PC-9 (cell line): ENCODE data around the gene PHLDB2. TPM values are rescaled to one million over a fixed set of nuclear protein-coding genes. Genes with fewer than 3 reads are reported as not detected.

Experiments
- BruUV-seq: library from RNA; stranded (reverse); fragments of 400-500 nt; replicated peaks from 2 replicates; lab custom pipeline; 2021; lab: Mats Ljungman, UMichigan
- CTCF ChIA-PET: fragments of 300-600 bp; sonication (Branson Sonifier 250); formaldehyde crosslinking; loops from one replicate; lab custom pipeline; 2022; ENCODE audit warnings: antibody characterized with exemption; lab: Charles Lee
- POLR2A ChIA-PET: fragments of 300-600 bp; sonication (Branson Sonifier 250); formaldehyde crosslinking; loops from one replicate; lab custom pipeline; 2022; ENCODE audit warnings: antibody characterized with exemption; ENCODE audit not compliant: unreplicated experiment; lab: Charles Lee
- DNase-seq, 2 experiments: peaks; one replicate each; pipeline versions ENCODE4 v3.0.0 to v3.0.0-alpha.2; 2015 to 2022; ENCODE audit warnings: mixed read lengths in 1 of 2
- H2AFZ ChIP-seq: fragments of 200-600 bp; sonication (generic); 2 replicates; pipeline ENCODE4 v1.8.1; 2017; ENCODE audit warnings: antibody characterized with exemption
- H3F3A ChIP-seq: fragments of 200-600 bp; sonication (generic); 2 replicates; pipeline ENCODE4 v1.8.1; 2017; ENCODE audit warnings: antibody characterized with exemption, mild to moderate bottlenecking, low read depth; ENCODE audit not compliant: insufficient read depth
- H3K27ac ChIP-seq: fragments of 200-600 bp; sonication (generic); 2 replicates; pipeline ENCODE4 v1.6.1; 2016; ENCODE audit warnings: mixed run types
- H3K27me3 ChIP-seq: fragments of 200-600 bp; sonication (generic); 2 replicates; pipeline ENCODE4 v1.6.1; 2016; ENCODE audit warnings: low read depth, mixed run types; ENCODE audit not compliant: insufficient read depth
- H3K36me3 ChIP-seq: fragments of 200-600 bp; sonication (generic); 2 replicates; pipeline ENCODE4 v1.6.1; 2016; ENCODE audit warnings: low read depth, mixed run types
- H3K4me1 ChIP-seq: fragments of 200-600 bp; sonication (generic); replicated peaks from 2 replicates; pipeline ENCODE4 v1.6.1; 2016; ENCODE audit warnings: mixed run types; ENCODE audit not compliant: insufficient read depth
- H3K4me2 ChIP-seq: fragments of 200-600 bp; sonication (generic); 2 replicates; pipeline ENCODE4 v1.6.1; 2017; ENCODE audit warnings: mixed run types
- H3K4me3 ChIP-seq: fragments of 200-600 bp; sonication (generic); 2 replicates; pipeline ENCODE4 v1.6.1; 2016; ENCODE audit warnings: mixed run types
- H3K79me2 ChIP-seq: fragments of 200-600 bp; sonication (generic); 2 replicates; pipeline ENCODE4 v1.6.1; 2017; ENCODE audit warnings: low read depth, mixed run types
- H3K9me2 ChIP-seq: fragments of 200-600 bp; sonication (generic); 2 replicates; pipeline ENCODE4 v1.8.1; 2017; ENCODE audit warnings: mild to moderate bottlenecking; ENCODE audit not compliant: insufficient read depth
- H3K9me3 ChIP-seq: fragments of 200-600 bp; sonication (generic); 2 replicates; pipeline ENCODE4 v1.8.1; 2016; ENCODE audit warnings: low read depth; ENCODE audit not compliant: insufficient read depth
- H4K20me1 ChIP-seq: fragments of 200-600 bp; sonication (generic); 2 replicates; pipeline ENCODE4 v1.8.1; 2017; ENCODE audit not compliant: insufficient read depth
- CTCF ChIP-seq: fragments of 200-600 bp; sonication (generic); conservative IDR thresholded peaks from 2 replicates; pipeline ENCODE4 v1.6.1; 2017; ENCODE audit warnings: mixed run types, antibody characterized with exemption, mild to moderate bottlenecking, moderate library complexity
- EZH2 ChIP-seq: fragments of 200-600 bp; sonication (generic); IDR thresholded peaks from 2 replicates; pipeline ENCODE4 v1.8.0; 2017; ENCODE audit warnings: antibody characterized with exemption, low read depth
- intact Hi-C: fragments of 100-400 bp; cut with micrococcal nuclease; formaldehyde crosslinking; loops from one replicate; pipeline ENCODE4 v1.10.0; 2022; ENCODE audit not compliant: unreplicated experiment
- total RNA-seq: library from RNA; stranded (reverse); gene quantifications from 2 replicates; pipeline ENCODE4 v1.2.3, GENCODE V29; 2021

PHLDB2 gene
- total RNA-seq, 1 experiment from 2014 or later = 42.7 TPM

- Histone ChIP-seq H3K4me3 (no peak overlapping the region), H3K9me3 (0 out of 2 replicates have a peak, but pooled peaks cover 4% of the 10 kb centered on the region), H3K27ac (peak overlapping the region; percentile 88), H3K9me2 (no peaks in the 10 kb centered on the region), H3K79me2 (peaks cover 29% of the 10 kb centered on the region; the same call in 1 of the 2 replicates), H4K20me1 (no peaks in the 10 kb centered on the region), H3K4me1 (peaks cover 35% of the 10 kb centered on the region), H2AFZ (no peak overlapping the region), H3K4me2 (peak overlapping the region; percentile 31), H3F3A (peaks cover 42% of the 10 kb centered on the region), H3K27me3 (no peaks in the 10 kb centered on the region), H3K36me3 (peaks cover 72% of the 10 kb centered on the region)
- ChIA-PET CTCF (interaction anchor here (0.6 to 0.8 kb wide), 2 partner anchors 12 to 127 kb away, joined by 3 read pairs; no protein-coding TSS in a partner anchor), POLR2A (interaction anchor here (0.6 to 1.0 kb wide), 10 partner anchors 12 to 843 kb away, joined by 3 to 13 read pairs (median 5); partner anchors contain the start of gene ABHD10)
- DNase-seq = peak; percentile 30 to 92
- BruUV-seq = no TSS peak
- intact Hi-C loops = loop anchor here (2.0 kb wide), 1 partner anchor 114 kb away; no protein-coding TSS in a partner anchor
- TF ChIP-seq EZH2 (no peak), CTCF (no peak)
Measured at GRCh38 chr3:111917300-111917699, 58.2 kb downstream of the PHLDB2 start.

- no peak for DNase-seq
- H3F3A ChIP-seq = peaks cover 53% of the 10 kb centered on the region
- H3K27ac ChIP-seq = no peak overlapping the region; the same call in 1 of the 2 replicates
- H4K20me1 ChIP-seq = no peaks in the 10 kb centered on the region
- H2AFZ ChIP-seq = no peak overlapping the region
- peaks cover 72% of the 10 kb centered on the region for H3K36me3 ChIP-seq
- H3K4me1 ChIP-seq = peaks cover 57% of the 10 kb centered on the region
- intact Hi-C loops = loop anchor here (5.0 kb wide), 1 partner anchor 182 kb away; no protein-coding TSS in a partner anchor
- H3K79me2 ChIP-seq = peaks cover 30% of the 10 kb centered on the region
- no peak overlapping the region for H3K4me2 ChIP-seq
- ChIA-PET CTCF (no interaction called here), POLR2A (interaction anchor here (0.7 kb wide), 1 partner anchor 324 kb away, joined by 3 read pairs; the partner anchor contains the start of gene ZBED2)
- no peaks in the 10 kb centered on the region for H3K9me2 ChIP-seq
- TF ChIP-seq EZH2 (no peak), CTCF (no peak)
- H3K4me3 ChIP-seq = no peak overlapping the region
- BruUV-seq = no TSS peak
- H3K9me3 ChIP-seq = 0 out of 2 replicates have a peak, but pooled peaks cover 4% of the 10 kb centered on the region
- H3K27me3 ChIP-seq = no peaks in the 10 kb centered on the region
Measured at GRCh38 chr3:111919370-111920065, 60.5 kb downstream of the PHLDB2 start.

- H3K36me3 ChIP-seq = peaks cover 70% of the 10 kb centered on the region
- no peaks in the 10 kb centered on the region for H3K27me3 ChIP-seq
Measured at GRCh38 chr3:111921181-111921580, 62.1 kb downstream of the PHLDB2 start.

More at GRCh38 chr3:111921181-111921580, 62.1 kb downstream of the PHLDB2 start:
- Histone ChIP-seq H4K20me1 (no peaks in the 10 kb centered on the region), H3K9me2 (no peaks in the 10 kb centered on the region), H3K9me3 (0 out of 2 replicates have a peak, but pooled peaks cover 4% of the 10 kb centered on the region), H3F3A (peaks cover 61% of the 10 kb centered on the region), H3K27ac (peak overlapping the region; percentile 21), H3K4me2 (no peak overlapping the region), H2AFZ (no peak overlapping the region), H3K4me1 (peaks cover 68% of the 10 kb centered on the region), H3K4me3 (no peak overlapping the region), H3K79me2 (peaks cover 44% of the 10 kb centered on the region)
- DNase-seq = no peak
- ChIA-PET CTCF (no interaction called here), POLR2A (interaction anchor here (0.7 kb wide), 2 partner anchors 18 to 19 kb away, joined by 3 to 10 read pairs; no protein-coding TSS in a partner anchor)
- intact Hi-C loops = loop anchor here (5.0 kb wide), 1 partner anchor 184 kb away; no protein-coding TSS in a partner anchor
- BruUV-seq = no TSS peak
- TF ChIP-seq CTCF (no peak), EZH2 (no peak)
